ENCODE measurements around the gene TSTD2. TPM values are rescaled to one million over a fixed set of nuclear protein-coding genes. Genes with fewer than 3 reads are reported as not detected.
"Not testable (repeated sequence)": the region's sequence is repeated elsewhere in the genome, so short reads cannot be mapped to it uniquely, and the experiment has no call there.

The TSTD2 gene
- total RNA-seq, 2 experiments from 2014 or later: 23.8 to 26.0 TPM

- Histone ChIP-seq H3K36me3 (ENCODE audit: insufficient read depth, low read length) (no peaks in the 10 kb centered on the region), H3K27ac (ENCODE audit: low read depth in 1 of 2, low read length in 2 of 2) (no peak overlapping the region), H3K4me1 (ENCODE audit: insufficient read depth, low read length) (peaks cover 4% of the 10 kb centered on the region), H3K27me3 (ENCODE audit: control insufficient read depth in 1 of 2, insufficient read depth in 2 of 2, low read length in 2 of 2) (no peaks in the 10 kb centered on the region), H3K4me3 (ENCODE audit: low read length) (no peak overlapping the region), H3K9me3 (ENCODE audit: control insufficient read depth in 1 of 2, insufficient read depth in 1 of 2, low read length in 2 of 2) (no peaks in the 10 kb centered on the region)
- intact Hi-C loops (cut with DNase I, micrococcal nuclease): no loop called here
- TF ChIP-seq CTCF (IDR thresholded peaks at IDR 0.05): no peak
- Mint-ChIP-seq H3K9me3 (no peaks in the 10 kb centered on the region), H3K4me3 (no peak overlapping the region), H3K4me1 (ENCODE audit: low read depth) (peaks cover 7% of the 10 kb centered on the region), H3K36me3 (ENCODE audit: low read depth) (peaks cover 11% of the 10 kb centered on the region), H3K27ac (no peak overlapping the region), H3K27me3 (peaks cover 3% of the 10 kb centered on the region)
- ChIA-PET CTCF (interaction anchor here (0.5 to 1.0 kb wide), 2 partner anchors 22 to 264 kb away, joined by 4 to 5 read pairs; no protein-coding TSS in a partner anchor), POLR2A (no interaction called here)
- no peak for DNase-seq
- no peak for ATAC-seq (ENCODE audit: poor library complexity)
These were observed 39.2 kb downstream of the TSTD2 start for GRCh38 chr9:97593960-97594359.

GRCh38 chr9:97592126-97592525, 41.0 kb downstream of the TSTD2 start:
- Histone ChIP-seq H3K9me3 (ENCODE audit: control insufficient read depth in 1 of 2, insufficient read depth in 1 of 2, low read length in 2 of 2) (no peaks in the 10 kb centered on the region), H3K4me3 (ENCODE audit: low read length) (no peak overlapping the region), H3K36me3 (ENCODE audit: insufficient read depth, low read length) (no peaks in the 10 kb centered on the region), H3K4me1 (ENCODE audit: insufficient read depth, low read length) (no peaks in the 10 kb centered on the region), H3K27me3 (ENCODE audit: control insufficient read depth in 1 of 2, insufficient read depth in 2 of 2, low read length in 2 of 2) (no peaks in the 10 kb centered on the region), H3K27ac (ENCODE audit: low read depth in 1 of 2, low read length in 2 of 2) (no peak overlapping the region)
- ChIA-PET POLR2A (no interaction called here), CTCF (no interaction called here)
- Mint-ChIP-seq H3K4me1 (ENCODE audit: low read depth) (no peaks in the 10 kb centered on the region), H3K27ac (no peak overlapping the region), H3K4me3 (no peak overlapping the region), H3K9me3 (peaks cover 4% of the 10 kb centered on the region), H3K27me3 (peaks cover 3% of the 10 kb centered on the region), H3K36me3 (ENCODE audit: low read depth) (peaks cover 18% of the 10 kb centered on the region)
- no peak for ATAC-seq (ENCODE audit: poor library complexity)
- DNase-seq: no peak
- intact Hi-C loops (cut with DNase I, micrococcal nuclease): no loop called here
- no peak for TF ChIP-seq CTCF (IDR thresholded peaks at IDR 0.05)

GRCh38 chr9:97591535-97591934, 41.6 kb downstream of the TSTD2 start:
- Mint-ChIP-seq H3K27ac (no peak overlapping the region), H3K4me3 (no peak overlapping the region), H3K27me3 (peaks cover 3% of the 10 kb centered on the region), H3K36me3 (ENCODE audit: low read depth) (peaks cover 18% of the 10 kb centered on the region), H3K9me3 (peaks cover 4% of the 10 kb centered on the region), H3K4me1 (ENCODE audit: low read depth) (no peaks in the 10 kb centered on the region)
- POLR2A ChIA-PET: no interaction called here
- Histone ChIP-seq H3K4me3 (ENCODE audit: low read length) (no peak overlapping the region), H3K27ac (ENCODE audit: low read depth in 1 of 2, low read length in 2 of 2) (no peak overlapping the region), H3K27me3 (ENCODE audit: control insufficient read depth in 1 of 2, insufficient read depth in 2 of 2, low read length in 2 of 2) (no peaks in the 10 kb centered on the region), H3K4me1 (ENCODE audit: insufficient read depth, low read length) (no peaks in the 10 kb centered on the region), H3K9me3 (ENCODE audit: control insufficient read depth in 1 of 2, insufficient read depth in 1 of 2, low read length in 2 of 2) (no peaks in the 10 kb centered on the region), H3K36me3 (ENCODE audit: insufficient read depth, low read length) (no peaks in the 10 kb centered on the region)
- CTCF ChIA-PET: no interaction called here
- no peak for TF ChIP-seq CTCF (IDR thresholded peaks at IDR 0.05)
- ATAC-seq (ENCODE audit: poor library complexity) (no peak), DNase-seq (no peak)
- intact Hi-C loops (cut with DNase I, micrococcal nuclease): no loop called here

- intact Hi-C loops (cut with DNase I, micrococcal nuclease); POLR2A ChIA-PET; H3K4me3 Mint-ChIP-seq; H3K27ac ChIP-seq (ENCODE audit: low read depth in 1 of 2, low read length in 2 of 2); H3K27me3 Mint-ChIP-seq; H3K36me3 ChIP-seq (ENCODE audit: insufficient read depth, low read length); H3K4me3 ChIP-seq (ENCODE audit: low read length); H3K27ac Mint-ChIP-seq; H3K27me3 ChIP-seq (ENCODE audit: control insufficient read depth in 1 of 2, insufficient read depth in 2 of 2, low read length in 2 of 2); H3K4me1 Mint-ChIP-seq (ENCODE audit: low read depth); H3K36me3 Mint-ChIP-seq (ENCODE audit: low read depth); DNase-seq; ATAC-seq (ENCODE audit: poor library complexity); H3K9me3 Mint-ChIP-seq; H3K9me3 ChIP-seq (ENCODE audit: control insufficient read depth in 1 of 2, insufficient read depth in 1 of 2, low read length in 2 of 2); H3K4me1 ChIP-seq (ENCODE audit: insufficient read depth, low read length): not testable (repeated sequence)
- CTCF ChIA-PET: interaction anchor here (1.4 kb wide), 1 partner anchor 12 kb away, joined by 3 read pairs; no protein-coding TSS in a partner anchor
These were observed 46.3 kb downstream of the TSTD2 start for GRCh38 chr9:97586909-97587308.

GRCh38 chr9:97584778-97585177, 48.4 kb downstream of the TSTD2 start:
- H3K27me3 ChIP-seq (ENCODE audit: control insufficient read depth in 1 of 2, insufficient read depth in 2 of 2, low read length in 2 of 2); H3K4me3 Mint-ChIP-seq; H3K36me3 ChIP-seq (ENCODE audit: insufficient read depth, low read length); intact Hi-C loops (cut with DNase I, micrococcal nuclease); H3K4me3 ChIP-seq (ENCODE audit: low read length); H3K27ac ChIP-seq (ENCODE audit: low read depth in 1 of 2, low read length in 2 of 2); H3K9me3 ChIP-seq (ENCODE audit: control insufficient read depth in 1 of 2, insufficient read depth in 1 of 2, low read length in 2 of 2); DNase-seq; H3K27me3 Mint-ChIP-seq; H3K4me1 ChIP-seq (ENCODE audit: insufficient read depth, low read length); H3K27ac Mint-ChIP-seq; H3K4me1 Mint-ChIP-seq (ENCODE audit: low read depth); CTCF ChIA-PET; ATAC-seq (ENCODE audit: poor library complexity); POLR2A ChIA-PET; H3K9me3 Mint-ChIP-seq: not testable (repeated sequence)
- H3K36me3 Mint-ChIP-seq (ENCODE audit: low read depth): peaks cover 10% of the 10 kb centered on the region

Data from CD4-positive, alpha-beta T cell (primary cell).